Measurements from ENCODE around the gene SH2B2.

- TF ChIP-seq CTCF (conservative IDR thresholded peaks at IDR 0.05): no peak
- no peak for TF ChIP-seq EZH2 (IDR thresholded peaks at IDR 0.05; ENCODE audit: low read depth)
Measured at GRCh38 chr7:102244601-102245000, 42.1 kb upstream of the SH2B2 start.

All from PC-9 (cell line).